Common myeloid progenitor, CD34-positive (primary cell): Measurements from ENCODE around the gene WDR27.

Source experiments
- CTCF ChIA-PET: fragments of 350-600 bp; sonication (Branson Sonifier 250); formaldehyde crosslinking; loops from one replicate; lab custom pipeline; 2021; ENCODE audit warnings: antibody characterized with exemption; lab: Charles Lee
- POLR2A ChIA-PET: fragments of 350-600 bp; sonication (Branson Sonifier 250); formaldehyde crosslinking; loops from one replicate; lab custom pipeline; 2021; ENCODE audit warnings: antibody characterized with exemption; lab: Charles Lee
- DNase-seq, 3 donors: peaks; one replicate each; pipeline versions ENCODE4 v3.0.0 to v3.0.0-alpha.2; 2013
- H3K27ac ChIP-seq, 2 experiments: 1 replicate in 1 of 2; 2 replicates in 1 of 2; pipeline ENCODE4 v1.7.0; 2013; ENCODE audit warnings: inconsistent platforms in 2 of 2, low read length in 2 of 2, mild to moderate bottlenecking in 2 of 2, low read depth in 1 of 2, moderate library complexity in 1 of 2; ENCODE audit not compliant: severe bottlenecking in 2 of 2, insufficient read depth in 1 of 2, poor library complexity in 1 of 2
- H3K27me3 ChIP-seq, 5 experiments: replicated peaks in 2 of 5; 1 replicate in 3 of 5; 2 replicates in 2 of 5; pipeline versions ENCODE4 v1.6.1 to v1.7.0; 2013; ENCODE audit warnings: low read length in 4 of 5, mild to moderate bottlenecking in 2 of 5, moderate library complexity in 2 of 5, inconsistent platforms in 1 of 5; ENCODE audit not compliant: insufficient read depth in 5 of 5, control insufficient read depth in 4 of 5
- H3K36me3 ChIP-seq, 4 experiments: 1 replicate in 2 of 4; 2 replicates in 2 of 4; pipeline versions ENCODE4 v1.6.1 to v1.7.0; 2013; ENCODE audit warnings: low read length in 3 of 4, control low read depth in 1 of 4, mild to moderate bottlenecking in 1 of 4; ENCODE audit not compliant: control insufficient read depth in 4 of 4, insufficient read depth in 4 of 4
- H3K4me1 ChIP-seq, 4 experiments: 1 replicate in 3 of 4; 2 replicates in 1 of 4; pipeline versions ENCODE4 v1.6.1 to v1.7.1; 2013; ENCODE audit warnings: low read length in 3 of 4, mild to moderate bottlenecking in 3 of 4, control low read depth in 1 of 4, inconsistent platforms in 1 of 4, moderate library complexity in 1 of 4; ENCODE audit not compliant: control insufficient read depth in 4 of 4, insufficient read depth in 4 of 4; ENCODE audit errors: control extremely low read depth in 1 of 4
- H3K4me3 ChIP-seq, 7 experiments: 1 replicate in 4 of 7; 2 replicates in 3 of 7; pipeline versions ENCODE4 v1.5.1 to v1.7.0; 2013; ENCODE audit warnings: mild to moderate bottlenecking in 7 of 7, low read length in 6 of 7, moderate library complexity in 6 of 7, inconsistent platforms in 2 of 7, low read depth in 2 of 7, control low read depth in 1 of 7; ENCODE audit not compliant: insufficient read depth in 4 of 7, control insufficient read depth in 1 of 7; ENCODE audit errors: extremely low read depth in 1 of 7
- H3K9me3 ChIP-seq, 5 experiments: 1 replicate in 4 of 5; 2 replicates in 1 of 5; pipeline versions ENCODE4 v1.6.1 to v1.7.1; 2013; ENCODE audit warnings: low read length in 4 of 5, mild to moderate bottlenecking in 2 of 5, inconsistent platforms in 1 of 5, low read depth in 1 of 5, moderate library complexity in 1 of 5; ENCODE audit not compliant: control insufficient read depth in 4 of 5, insufficient read depth in 2 of 5; ENCODE audit errors: control extremely low read depth in 1 of 5
- WGBS: methylation state at CpG from one replicate; pipeline ENCODE4 v1.1.5; 2013; ENCODE audit not compliant: insufficient coverage; 5-methylcytosine and 5-hydroxymethylcytosine counted together

WDR27 gene

DNA sequence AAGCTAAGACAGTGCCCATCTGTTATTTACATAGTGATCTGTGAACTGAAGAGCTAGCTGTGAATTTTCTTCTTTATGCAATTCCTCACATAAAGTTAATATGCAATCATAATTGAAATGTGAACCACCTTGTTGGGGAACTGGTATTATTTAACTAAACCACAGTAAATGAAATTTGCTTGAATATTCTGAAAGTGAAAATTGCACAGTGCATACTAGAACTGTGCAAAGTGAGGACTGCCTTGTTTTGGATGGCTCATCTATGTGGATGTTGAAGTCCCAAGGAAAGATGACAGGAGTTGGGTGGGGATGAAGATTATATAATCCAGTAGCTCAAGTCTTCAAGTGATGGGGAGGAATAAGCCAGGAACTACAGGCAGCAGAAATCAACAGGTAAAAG lies 28.1 kb upstream of the WDR27 start:
- CTCF ChIA-PET = no interaction called here
- DNase-seq = no peak
- POLR2A ChIA-PET = no interaction called here

DNA sequence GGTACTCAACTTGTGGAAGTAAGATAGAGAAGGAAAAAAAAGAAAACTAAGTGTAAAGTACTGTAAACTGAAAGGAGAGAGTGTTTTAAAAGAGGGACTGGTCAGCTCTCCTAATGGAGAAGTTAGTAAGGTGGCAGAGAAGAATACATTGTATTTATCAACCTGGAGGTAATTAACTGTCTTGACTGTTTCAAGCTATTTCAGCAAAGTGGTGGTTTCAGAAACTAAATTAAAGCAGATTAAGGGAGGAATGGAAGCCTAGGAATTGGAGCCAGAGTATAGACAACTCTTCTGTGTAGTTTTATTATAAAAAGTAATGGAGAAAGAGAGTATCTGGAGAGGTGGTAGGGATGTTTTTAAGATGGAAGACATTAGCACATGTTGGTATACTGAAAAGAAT lies 25.1 kb upstream of the WDR27 start:
- CTCF ChIA-PET = interaction anchor here (1.0 to 1.3 kb wide), 3 partner anchors 8 to 25 kb away, joined by 3 to 4 read pairs (median 4); partner anchors contain the start of genes DYNLT2 and ERMARD
- H3K36me3 ChIP-seq = no peaks in the 10 kb centered on the region
- POLR2A ChIA-PET = interaction anchor here (0.7 kb wide), 1 partner anchor 279 kb away, joined by 3 read pairs; no protein-coding TSS in a partner anchor
- peaks cover 11 to 26% (median 21%) of the 10 kb centered on the region in 4 experiments for H3K4me1 ChIP-seq
- no peaks in the 10 kb centered on the region for H3K27me3 ChIP-seq
- H3K27ac ChIP-seq = no peak overlapping the region
- DNase-seq = no peak
- no peaks in the 10 kb centered on the region for H3K9me3 ChIP-seq
- no peak overlapping the region for H3K4me3 ChIP-seq

More for the DNA sequence above, 28.1 kb upstream of the WDR27 start:
- Histone ChIP-seq H3K27me3 (no peaks in the 10 kb centered on the region), H3K27ac (no peak overlapping the region), H3K4me3 (no peak overlapping the region), H3K36me3 (no peaks in the 10 kb centered on the region), H3K9me3 (no peaks in the 10 kb centered on the region), H3K4me1 (peaks cover 6 to 9% (median 9%) of the 10 kb centered on the region in 4 experiments)

DNA sequence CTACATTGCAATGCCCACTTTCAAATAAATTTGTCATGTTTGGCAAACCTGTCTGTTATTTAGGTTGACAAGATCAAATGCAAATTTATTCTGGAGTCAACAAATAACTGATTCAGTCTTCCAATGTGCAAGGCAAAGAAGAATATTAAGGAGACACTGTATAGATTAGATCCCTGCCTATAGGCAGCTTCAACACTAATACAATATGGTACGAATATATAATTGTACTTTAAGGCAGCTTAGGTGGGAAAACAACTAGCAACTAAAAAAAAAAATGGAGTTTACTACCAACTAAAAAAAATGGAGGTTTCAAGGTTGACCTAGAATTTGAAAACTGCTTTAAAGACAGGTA lies 24.2 kb upstream of the WDR27 start:
- Histone ChIP-seq H3K27ac (no peak overlapping the region), H3K4me3 (no peak overlapping the region), H3K4me1 (peaks cover 13 to 35% (median 27%) of the 10 kb centered on the region in 4 experiments), H3K9me3 (no peaks in the 10 kb centered on the region), H3K36me3 (no peaks in the 10 kb centered on the region), H3K27me3 (no peaks in the 10 kb centered on the region)
- POLR2A ChIA-PET = no interaction called here
- no CpG with 5 or more reads among the region's 1 CpG for WGBS
- DNase-seq = no peak
- CTCF ChIA-PET = interaction anchor here (1.0 to 1.7 kb wide), 4 partner anchors 9 to 27 kb away, joined by 3 to 6 read pairs (median 4); partner anchors contain the start of genes DYNLT2 and ERMARD

DNA sequence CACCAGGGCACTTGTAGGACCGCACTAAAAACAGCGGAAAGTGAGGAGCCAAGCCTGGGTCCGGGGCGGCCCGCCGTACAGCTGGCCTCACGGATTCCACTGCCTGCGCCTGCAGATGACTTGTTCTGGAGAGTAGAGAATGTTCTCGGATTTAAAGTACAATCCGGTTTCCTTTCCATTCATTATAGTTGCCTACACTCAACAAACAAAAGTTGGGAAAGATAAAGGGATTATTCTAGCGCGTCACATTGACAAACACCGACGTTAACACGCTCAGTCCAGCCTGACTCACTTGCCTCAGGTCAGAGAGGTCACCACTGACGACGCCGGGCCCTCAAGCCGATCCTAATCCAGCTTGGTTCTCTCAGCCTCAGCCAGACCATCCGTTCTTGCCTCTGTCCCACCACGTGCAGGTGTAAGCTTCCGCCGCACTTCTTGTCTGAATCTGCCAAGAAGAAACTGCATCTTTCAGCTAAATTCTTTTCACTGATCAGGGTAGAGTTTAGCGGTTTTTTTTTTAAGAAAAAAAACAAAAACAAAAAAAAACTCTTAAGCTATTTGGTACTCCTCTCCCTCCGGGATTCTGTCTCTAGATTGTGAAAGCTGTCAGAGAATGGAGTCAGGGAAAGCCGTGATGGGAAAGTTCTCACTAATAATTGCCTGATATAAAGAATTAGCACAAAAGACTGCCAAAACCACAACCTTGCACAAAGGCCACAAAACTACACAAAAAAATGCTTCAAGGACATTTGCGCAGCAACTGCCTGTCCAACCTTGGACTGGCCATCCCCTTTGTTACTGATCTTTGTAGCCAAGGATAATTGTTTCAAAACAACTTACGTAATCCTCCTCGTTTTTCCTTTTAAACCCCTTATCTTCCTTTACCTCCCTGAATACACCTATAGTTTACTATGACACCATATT lies 23.6 kb upstream of the WDR27 start:
- H3K27me3 ChIP-seq = no peaks in the 10 kb centered on the region
- 32% methylated on average over 16 of the region's 29 CpGs for WGBS
- peaks cover 13 to 38% (median 27%) of the 10 kb centered on the region in 4 experiments for H3K4me1 ChIP-seq
- ChIA-PET CTCF (interaction anchor here (1.2 to 1.7 kb wide), 3 partner anchors 9 to 28 kb away, joined by 3 to 6 read pairs (median 3); partner anchors contain the start of genes DYNLT2 and ERMARD), POLR2A (interaction anchor here (1.4 to 2.9 kb wide), 2 partner anchors 23 to 27 kb away, joined by 5 to 13 read pairs; partner anchors contain the start of genes C6orf120, DYNLT2, ERMARD and WDR27)
- H3K4me3 ChIP-seq = peak overlapping the region; percentile 64 to 83 (median 78)
- no peaks in the 10 kb centered on the region for H3K9me3 ChIP-seq
- H3K27ac ChIP-seq = peak overlapping the region in 1 of 2 experiments; percentile 43
- DNase-seq = peak; percentile 19 to 52 (median 37)
- H3K36me3 ChIP-seq = no peaks in the 10 kb centered on the region

DNA sequence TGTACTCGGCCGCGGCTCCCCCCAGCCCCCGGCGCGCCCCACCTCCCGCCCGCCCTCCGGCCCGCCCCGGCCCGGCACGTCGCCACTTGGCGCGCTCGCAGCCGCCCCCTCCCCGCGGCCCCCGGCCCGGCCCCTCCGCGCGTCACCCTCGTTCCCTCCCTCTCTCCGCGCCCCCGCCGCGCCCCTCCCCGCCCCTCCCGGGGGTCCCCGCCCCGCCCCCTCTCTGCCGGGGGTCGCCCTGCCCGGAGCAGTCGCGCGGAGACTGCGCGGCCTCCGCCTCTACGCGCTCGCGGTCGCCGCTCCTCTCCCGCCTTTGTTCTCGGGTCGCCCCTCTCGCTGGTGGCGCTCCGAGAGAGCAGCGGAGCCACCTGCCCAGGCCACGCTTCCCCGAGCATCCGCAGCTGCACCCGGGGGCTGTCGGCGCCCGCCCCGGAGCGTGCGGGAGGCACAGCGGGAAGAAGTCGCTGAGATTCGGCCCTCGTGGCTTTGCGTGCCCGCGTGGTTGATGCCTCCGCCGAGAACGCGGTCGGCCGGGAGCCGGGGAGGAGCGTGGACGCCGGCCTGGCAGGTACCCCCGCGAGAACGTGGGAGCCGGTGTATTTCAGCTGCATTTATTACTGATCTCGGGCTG lies 22.8 kb upstream of the WDR27 start, which contains the start of gene PHF10:
PHF10 (minus strand) TSS at position 7 of the 631 bp plus-strand sequence. CDS start 569 bp downstream, outside the sequence.
- CTCF ChIA-PET = interaction anchor here (1.2 to 1.7 kb wide), 3 partner anchors 10 to 29 kb away, joined by 3 to 6 read pairs (median 3); partner anchors contain the start of genes DYNLT2 and ERMARD
- under 1% methylated on average over 56 of the region's 89 CpGs for WGBS
- Histone ChIP-seq H3K36me3 (peaks cover 0 to 2% (median 0%) of the 10 kb centered on the region in 4 experiments), H3K27ac (peak within 1 kb of the TSS; percentile 66 to 87), H3K4me3 (peak within 1 kb of the TSS; percentile 78 to 89 (median 82)), H3K27me3 (no peaks in the 10 kb centered on the region), H3K9me3 (no peaks in the 10 kb centered on the region), H3K4me1 (peaks cover 13 to 38% (median 27%) of the 10 kb centered on the region in 4 experiments)
- POLR2A ChIA-PET = interaction anchor here (1.4 to 2.9 kb wide), 2 partner anchors 22 to 27 kb away, joined by 5 to 13 read pairs; partner anchors contain the start of genes C6orf120, DYNLT2, ERMARD and WDR27
- DNase-seq = peak; percentile 63 to 83 (median 78)

DNA sequence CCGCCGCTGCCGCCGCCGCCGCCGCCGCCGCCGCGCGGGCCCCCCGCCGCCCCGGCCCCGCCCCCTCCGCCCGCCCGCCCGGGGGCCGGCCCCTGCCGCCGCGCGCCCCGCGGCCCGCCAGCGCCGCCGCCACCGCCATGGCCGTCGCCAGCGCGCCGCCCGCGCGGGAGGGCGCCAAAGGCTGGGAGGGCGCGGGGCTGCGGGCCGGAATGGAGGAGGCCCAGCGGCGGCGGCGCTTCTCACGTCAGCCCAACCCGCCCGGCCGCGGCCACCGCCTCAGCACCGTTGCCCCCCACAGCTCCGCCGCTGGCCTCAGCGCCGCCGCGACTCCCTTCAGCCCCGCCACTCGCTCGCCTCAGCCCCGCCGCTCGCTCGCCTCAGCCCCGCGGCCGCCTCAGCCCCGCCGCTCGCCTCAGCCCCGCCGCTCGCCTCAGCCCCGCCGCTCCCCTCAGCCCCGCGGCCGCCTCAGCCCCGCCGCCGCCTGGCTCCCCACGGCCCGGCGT lies 22.2 kb upstream of the WDR27 start:
- ChIA-PET CTCF (no interaction called here), POLR2A (interaction anchor here (1.4 to 2.9 kb wide), 4 partner anchors 14 to 28 kb away, joined by 4 to 17 read pairs (median 9); partner anchors contain the start of genes C6orf120, DYNLT2, ERMARD and WDR27)
- peak overlapping the region in 6 of 7 experiments; percentile 38 to 76 (median 62) for H3K4me3 ChIP-seq

More for the DNA sequence above, 22.2 kb upstream of the WDR27 start:
- H3K4me1 ChIP-seq = peaks cover 13 to 38% (median 27%) of the 10 kb centered on the region in 4 experiments
- WGBS = 0% methylated on average over 57 of the region's 89 CpGs
- H3K27me3 ChIP-seq = no peaks in the 10 kb centered on the region
- H3K9me3 ChIP-seq = no peaks in the 10 kb centered on the region
- DNase-seq = peak; percentile 45 to 68 (median 60)
- H3K27ac ChIP-seq = no peak overlapping the region
- H3K36me3 ChIP-seq = peaks cover 0 to 2% (median under 1%) of the 10 kb centered on the region in 4 experiments
